Activated CD8-positive, alpha-beta memory T cell treated with anti-CD3 and anti-CD28 coated beads, Interleukin-2, amount 50 U/mL, for 24 hours (primary cell): Measurements from ENCODE around the gene BCAS2.
A peak's percentile ranks its signal among the peaks of the same experiment; 100 is the strongest.
"Not testable (repeated sequence)": the region's sequence is repeated elsewhere in the genome, so short reads cannot be mapped to it uniquely, and the experiment has no call there.

Experiments used
- DNase-seq: peaks from one replicate; pipeline ENCODE4 v3.0.0-alpha.2; 2020; ENCODE audit errors: extremely low read depth

BCAS2 gene

GRCh38 chr1:114581335-114582287, at the start of gene BCAS2:
Gene BCAS2, minus strand, starts transcription at chr1:114581615. Its CDS starts 24 bp downstream, at chr1:114581591.
- DNase-seq: peak; percentile 93

GRCh38 chr1:114627107-114627506, 45.7 kb upstream of the BCAS2 start:
- DNase-seq: no peak

- DNase-seq: no peak
Observed at GRCh38 chr1:114623364-114623763, 41.9 kb upstream of the BCAS2 start.

- no peak for DNase-seq
Observed at GRCh38 chr1:114620419-114620818, 39.0 kb upstream of the BCAS2 start.

- no peak for DNase-seq
Observed at GRCh38 chr1:114618606-114619005, 37.2 kb upstream of the BCAS2 start.

GRCh38 chr1:114610546-114611245, 29.3 kb upstream of the BCAS2 start:
- DNase-seq: no peak

GRCh38 chr1:114609826-114610225, 28.4 kb upstream of the BCAS2 start:
- DNase-seq: no peak

- no peak for DNase-seq
Observed at GRCh38 chr1:114609026-114609425, 27.6 kb upstream of the BCAS2 start.

GRCh38 chr1:114607223-114607622, 25.8 kb upstream of the BCAS2 start:
- DNase-seq: no peak

GRCh38 chr1:114597949-114598348, 16.5 kb upstream of the BCAS2 start:
- DNase-seq: no peak

- DNase-seq: no peak
Observed at GRCh38 chr1:114595602-114596001, 14.2 kb upstream of the BCAS2 start.

- DNase-seq: no peak
Observed at GRCh38 chr1:114594046-114594445, 12.6 kb upstream of the BCAS2 start.

GRCh38 chr1:114589122-114589521, 7.7 kb upstream of the BCAS2 start:
- DNase-seq: no peak

- DNase-seq: no peak
Observed at GRCh38 chr1:114588196-114588689, 6.8 kb upstream of the BCAS2 start.

GRCh38 chr1:114587203-114587991, 6.0 kb upstream of the BCAS2 start:
- DNase-seq: no peak

GRCh38 chr1:114586513-114587047, 5.2 kb upstream of the BCAS2 start:
- no peak for DNase-seq

GRCh38 chr1:114585231-114585630, 3.8 kb upstream of the BCAS2 start:
- DNase-seq: no peak

- no peak for DNase-seq
Observed at GRCh38 chr1:114574365-114574764, 7.0 kb downstream of the BCAS2 start.

GRCh38 chr1:114564141-114564540, 17.3 kb downstream of the BCAS2 start:
- DNase-seq: no peak

- DNase-seq: not testable (repeated sequence)
Observed at GRCh38 chr1:114562978-114563510, 18.4 kb downstream of the BCAS2 start.

GRCh38 chr1:114561333-114561732, 20.1 kb downstream of the BCAS2 start:
- no peak for DNase-seq
